Fibroblast of skin of right quadriceps (primary cell): ENCODE data around the gene EMC10.
A peak's percentile ranks its signal among the peaks of the same experiment; 100 is the strongest.

Experiments
- DNase-seq: peaks from one replicate; pipeline ENCODE4 v3.0.0-alpha.2; 2013

Gene EMC10

DNA sequence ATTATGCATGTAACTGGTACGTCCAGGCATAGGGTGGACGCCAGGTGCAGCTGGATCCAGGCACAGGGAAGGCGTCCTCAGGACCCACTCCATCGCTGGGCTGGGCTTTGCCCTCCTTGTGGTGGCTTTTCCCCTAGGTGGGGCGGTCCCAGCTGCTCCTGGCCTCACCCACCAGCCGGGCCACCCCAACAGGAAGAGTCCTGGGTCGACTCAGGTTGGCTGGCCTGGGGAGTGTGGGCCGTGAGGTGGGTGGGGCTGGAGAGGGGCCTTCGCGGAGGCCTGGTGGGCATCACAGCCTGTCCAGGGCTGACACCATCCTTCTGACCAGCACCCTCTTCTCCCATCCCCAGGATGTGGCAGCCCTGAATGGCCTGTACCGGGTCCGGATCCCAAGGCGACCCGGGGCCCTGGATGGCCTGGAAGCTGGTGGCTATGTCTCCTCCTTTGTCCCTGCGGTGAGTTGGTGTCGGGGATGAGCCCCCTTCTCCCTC, 3.5 kb downstream of the EMC10 start:
- DNase-seq: no peak

DNA sequence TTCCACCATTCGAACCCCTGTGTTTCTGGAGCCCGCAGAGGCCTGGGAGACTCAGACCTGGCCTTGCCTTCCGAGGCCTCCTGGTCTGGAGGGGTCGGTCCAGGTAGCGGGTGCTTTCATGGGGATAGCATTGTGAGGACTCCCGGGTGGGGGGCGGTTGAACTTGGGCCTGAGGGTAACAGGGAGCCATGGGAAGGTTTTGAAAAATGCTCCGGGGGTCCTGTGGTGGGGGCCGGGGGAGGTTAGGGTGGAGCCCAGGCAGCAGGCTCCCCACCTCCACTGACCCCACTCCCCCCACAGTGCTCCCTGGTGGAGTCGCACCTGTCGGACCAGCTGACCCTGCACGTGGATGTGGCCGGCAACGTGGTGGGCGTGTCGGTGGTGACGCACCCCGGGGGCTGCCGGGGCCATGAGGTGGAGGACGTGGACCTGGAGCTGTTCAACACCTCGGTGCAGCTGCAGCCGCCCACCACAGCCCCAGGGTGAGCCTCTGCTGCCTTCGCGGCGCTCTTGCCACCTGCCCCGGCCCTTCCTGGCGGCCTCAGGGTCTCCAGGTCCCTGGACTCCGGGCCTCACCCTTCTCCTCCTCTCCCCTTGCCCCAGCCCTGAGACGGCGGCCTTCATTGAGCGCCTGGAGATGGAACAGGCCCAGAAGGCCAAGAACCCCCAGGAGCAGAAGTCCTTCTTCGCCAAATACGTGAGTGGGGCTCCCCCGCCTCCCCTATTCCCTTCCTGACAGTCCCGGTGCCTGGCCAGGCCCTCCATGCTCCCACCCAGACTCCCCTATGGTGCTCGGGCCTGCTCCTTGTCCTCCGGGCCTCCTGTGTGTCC, 4.2 kb downstream of the EMC10 start:
- no peak for DNase-seq

DNA sequence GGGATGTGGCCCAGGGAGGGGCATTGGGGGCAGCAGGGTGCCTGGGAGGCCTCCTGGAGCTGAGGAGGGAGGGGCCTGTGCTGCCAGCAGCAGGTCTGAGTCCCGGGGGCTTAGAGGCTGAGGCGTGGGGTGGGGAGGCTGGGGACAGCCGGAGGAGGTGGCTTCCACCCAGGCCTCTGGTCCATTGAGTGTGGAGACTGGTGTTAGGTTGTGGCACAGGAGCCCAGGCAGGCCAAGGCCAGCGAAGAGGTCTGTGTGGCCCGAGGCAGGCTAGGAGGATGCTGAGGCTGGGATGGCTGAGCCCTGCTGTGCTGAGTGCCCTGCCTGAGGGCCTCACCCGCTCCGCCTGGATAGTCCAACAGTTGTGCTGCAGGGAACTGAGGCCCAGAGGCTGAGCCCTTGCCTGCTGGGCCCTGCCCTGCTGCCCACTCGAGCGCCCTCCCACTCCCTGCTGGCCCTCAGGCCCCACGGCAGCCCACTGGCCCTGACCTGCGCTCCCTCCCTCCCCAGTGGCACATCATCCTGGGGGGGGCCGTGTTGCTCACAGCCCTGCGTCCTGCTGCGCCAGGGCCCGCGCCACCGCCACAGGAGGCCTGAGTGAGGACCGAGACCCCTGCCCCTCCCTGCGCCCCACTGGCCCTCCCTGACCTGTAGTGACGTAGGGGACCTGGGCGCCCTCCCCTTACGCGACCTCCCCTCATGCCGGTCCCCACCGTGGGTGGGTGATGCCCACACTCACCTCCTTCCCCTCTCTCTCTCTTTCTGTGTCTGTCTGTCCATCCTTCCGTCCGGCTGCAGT, 5.2 kb downstream of the EMC10 start:
- no peak for DNase-seq

DNA sequence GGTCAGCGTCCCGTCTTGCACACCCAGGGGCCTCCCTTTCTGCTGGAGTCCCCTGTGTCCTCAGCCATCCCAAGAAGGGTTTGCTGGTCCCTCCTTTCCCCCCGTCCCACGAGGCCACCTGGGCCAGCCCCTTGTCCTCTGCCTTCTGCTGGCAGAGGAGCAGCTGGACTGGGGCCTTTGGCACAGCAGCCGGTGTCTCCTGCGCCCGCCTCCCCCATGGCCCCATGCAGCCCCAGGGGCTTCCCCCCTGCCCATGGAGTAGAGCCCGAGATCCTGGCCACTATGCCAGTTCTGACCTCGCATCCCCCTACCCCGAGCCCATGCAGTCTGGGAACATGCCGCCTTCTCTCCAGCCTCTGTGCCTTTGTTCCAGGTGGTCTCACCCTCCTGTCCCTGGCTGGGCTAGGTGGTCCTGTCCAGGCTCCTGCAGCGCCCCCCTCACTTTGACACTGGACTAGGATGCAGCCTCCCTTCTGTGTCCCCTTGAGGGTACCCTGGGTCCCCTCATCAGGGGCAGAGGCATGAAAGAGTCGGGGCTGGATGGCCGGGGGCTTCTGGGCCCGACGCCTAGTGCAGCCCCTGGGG, 6.1 kb downstream of the EMC10 start:
- no peak for DNase-seq

DNA sequence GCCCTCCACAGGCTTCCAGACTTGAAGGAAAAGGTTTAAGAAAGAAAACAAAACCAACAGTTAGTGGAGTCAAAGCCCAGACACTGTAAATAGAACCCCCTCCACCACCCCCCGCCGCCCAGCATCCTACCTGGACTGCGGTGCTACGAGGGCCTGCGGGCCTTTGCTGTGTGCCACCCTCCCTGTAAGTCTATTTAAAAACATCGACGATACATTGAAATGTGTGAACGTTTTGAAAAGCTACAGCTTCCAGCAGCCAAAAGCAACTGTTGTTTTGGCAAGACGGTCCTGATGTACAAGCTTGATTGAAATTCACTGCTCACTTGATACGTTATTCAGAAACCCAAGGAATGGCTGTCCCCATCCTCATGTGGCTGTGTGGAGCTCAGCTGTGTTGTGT, 6.6 kb downstream of the EMC10 start:
- DNase-seq: no peak

DNA sequence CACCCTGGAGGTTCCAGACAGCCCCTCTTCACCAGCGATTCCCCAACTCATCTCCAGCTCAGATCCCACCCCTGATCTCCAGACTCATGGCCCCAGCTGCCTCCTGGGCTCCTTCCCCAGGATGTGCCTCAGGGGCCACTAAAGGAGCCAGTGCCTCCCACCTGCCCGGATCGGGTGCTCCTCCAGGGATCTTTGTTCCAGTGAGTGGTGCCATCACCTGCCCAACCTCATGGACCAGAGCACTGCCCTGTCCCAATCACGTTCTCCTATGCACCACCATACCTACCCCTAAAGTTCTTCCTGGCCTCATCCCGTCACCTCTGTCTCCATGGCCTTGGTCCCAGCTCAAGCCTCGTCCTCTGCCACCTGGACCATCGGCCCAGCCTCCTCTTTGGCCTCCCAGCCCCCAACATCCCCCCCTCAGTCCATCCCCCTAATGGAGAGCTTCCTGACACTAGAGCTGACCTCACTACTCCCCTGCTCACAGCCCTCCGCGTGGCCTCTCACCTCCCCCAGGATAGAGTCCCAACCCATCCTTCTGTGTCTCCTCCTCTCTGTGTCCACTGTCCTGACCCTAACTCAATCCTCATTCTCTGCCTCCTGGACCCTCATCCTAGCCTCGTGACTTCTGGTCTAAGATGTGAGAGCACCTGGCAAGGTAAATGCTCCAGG, 9.1 kb downstream of the EMC10 start:
- no peak for DNase-seq

DNA sequence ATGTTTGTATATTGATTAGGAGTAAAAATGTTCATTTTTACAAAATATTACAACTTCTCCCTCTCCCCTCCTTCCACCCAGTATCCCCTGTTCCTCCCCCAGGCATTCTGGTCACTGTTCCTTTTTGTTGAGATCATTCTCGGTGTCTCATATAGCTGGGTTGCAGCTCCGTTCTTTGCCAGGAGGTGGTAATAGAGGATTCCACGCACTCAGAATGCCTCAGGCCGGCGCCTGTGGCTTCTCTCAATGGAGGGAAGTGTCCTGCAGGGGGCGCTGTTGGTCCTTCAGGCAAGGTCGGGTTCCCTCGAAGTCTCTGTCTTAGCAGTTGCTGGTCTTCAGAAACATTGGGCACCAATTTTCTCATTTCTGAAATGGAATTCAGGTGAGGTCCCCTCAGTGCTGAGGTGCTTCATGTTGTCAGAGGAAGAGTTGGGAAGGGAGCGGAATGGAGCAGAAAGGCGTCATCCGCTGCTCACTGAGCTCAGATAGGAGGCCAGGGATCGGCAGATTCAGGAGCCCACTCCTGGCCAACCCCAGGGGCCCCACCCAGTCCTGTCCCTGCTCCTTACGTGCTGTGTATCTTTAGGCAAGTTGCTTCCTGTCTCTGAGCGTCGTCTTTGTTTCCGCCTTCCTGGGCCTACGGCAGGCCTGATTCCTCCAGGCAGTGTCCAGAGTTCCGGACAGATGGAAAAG, 10.7 kb downstream of the EMC10 start:
- peak; percentile 28 for DNase-seq

DNA sequence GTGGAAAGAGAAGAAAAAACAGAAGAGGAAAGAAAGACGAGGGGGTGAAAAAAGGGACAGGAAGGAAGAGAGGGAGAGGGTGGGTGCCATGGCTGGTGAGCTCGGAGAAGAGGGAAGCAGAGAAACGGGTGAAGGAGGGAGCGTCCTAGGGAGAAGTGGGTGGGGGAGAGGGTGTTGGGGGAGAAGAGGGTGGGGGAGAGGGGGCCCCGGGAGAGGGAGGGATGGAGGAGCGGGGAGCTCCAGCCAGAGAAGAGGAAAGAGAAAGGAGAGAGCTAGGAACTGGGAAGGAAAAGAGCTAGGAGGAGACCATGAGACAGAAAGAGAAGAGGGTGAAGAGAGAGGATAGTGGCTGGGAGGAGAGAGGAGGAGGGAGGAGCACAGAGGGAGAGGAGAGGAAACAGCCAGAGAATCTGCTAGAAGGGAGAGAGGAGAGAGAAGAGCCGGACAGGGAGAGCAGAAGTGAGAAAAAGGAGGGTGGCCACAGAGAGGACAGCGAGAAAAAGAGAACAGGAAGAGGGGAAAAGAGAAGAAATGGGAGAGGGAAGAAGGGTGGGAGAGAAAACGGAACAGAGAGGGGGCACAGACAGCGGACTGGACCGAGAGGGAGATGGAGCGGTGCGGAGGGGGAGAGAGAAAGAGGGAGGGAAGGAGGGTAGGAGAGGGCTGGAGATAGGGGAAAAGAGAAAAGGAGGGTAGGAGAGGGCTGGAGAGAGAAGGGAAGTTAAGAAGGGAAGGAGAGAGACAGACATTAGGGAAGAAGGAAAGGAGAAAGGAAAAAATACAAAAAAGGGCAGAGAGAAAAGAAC, 12.3 kb downstream of the EMC10 start:
- DNase-seq: no peak

DNA sequence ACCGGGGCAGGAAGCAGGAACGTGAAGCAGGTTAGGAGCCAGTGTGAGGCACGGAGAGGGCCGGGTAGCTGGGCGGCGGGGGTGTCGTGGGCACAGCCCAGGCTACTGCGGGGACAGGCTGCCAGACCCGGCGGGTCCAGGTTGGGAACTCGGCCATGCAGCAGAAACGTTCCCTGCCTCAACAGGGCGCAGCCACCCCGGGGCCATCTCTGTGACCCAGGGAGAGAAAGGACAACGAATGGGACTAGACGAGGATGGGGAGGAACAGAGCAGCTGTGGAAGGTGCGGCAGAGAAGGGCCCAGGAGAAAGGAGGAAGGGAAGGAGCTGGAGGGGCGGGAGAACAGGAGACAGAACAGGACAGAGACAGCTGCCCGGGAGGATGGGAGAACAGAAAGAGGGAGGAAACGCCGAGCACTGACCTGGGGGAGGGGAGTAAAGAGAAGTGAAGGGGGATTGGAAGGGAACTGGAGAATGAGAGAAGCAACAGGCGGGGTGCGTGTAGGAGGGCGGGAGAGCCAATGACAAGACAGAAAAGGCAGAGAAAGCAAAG, 13.2 kb downstream of the EMC10 start:
- DNase-seq: no peak

DNA sequence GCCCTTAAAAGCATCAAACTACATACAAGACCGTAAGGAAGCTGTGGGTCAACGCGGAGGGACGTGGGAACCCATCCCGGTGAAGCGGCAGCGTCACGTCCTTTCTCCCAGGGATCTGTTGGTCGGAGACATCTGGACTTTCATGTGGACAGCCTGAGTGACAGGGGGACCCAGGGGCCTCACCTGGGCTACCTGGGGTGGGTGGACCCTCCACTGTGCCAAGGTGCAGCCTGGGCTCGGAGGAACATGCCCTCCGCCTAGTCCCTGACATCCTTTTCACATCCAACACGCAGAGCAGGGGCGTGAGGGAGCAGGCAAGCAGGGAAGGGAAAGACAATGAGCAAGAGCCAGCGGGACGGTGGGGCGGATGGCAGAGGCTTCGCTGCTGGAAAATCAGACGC, 14.1 kb downstream of the EMC10 start:
- DNase-seq: no peak

DNA sequence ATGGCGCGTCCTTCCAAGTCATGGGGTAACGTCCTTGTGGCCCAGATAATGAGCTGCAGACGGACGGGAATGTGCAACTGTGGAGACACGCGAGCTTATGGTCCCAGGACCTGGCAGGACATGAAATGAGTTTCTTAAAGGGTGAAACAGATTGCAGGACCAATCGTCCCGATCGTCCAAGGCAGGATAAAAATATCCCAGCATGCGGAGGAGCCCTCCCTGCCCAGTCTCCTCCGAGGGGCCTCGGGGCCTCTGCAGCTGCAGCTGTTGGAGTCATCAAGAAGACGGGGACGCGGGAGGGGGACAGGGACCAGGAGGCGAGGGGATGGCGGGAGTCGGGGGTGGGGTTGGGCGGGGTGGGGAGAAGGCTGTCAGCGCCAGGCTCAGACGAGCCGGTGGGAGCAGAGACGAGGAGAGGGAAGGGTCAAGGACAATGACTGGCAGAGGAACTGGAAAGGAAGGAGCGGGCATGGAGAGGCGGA, 14.7 kb downstream of the EMC10 start:
- DNase-seq: no peak

DNA sequence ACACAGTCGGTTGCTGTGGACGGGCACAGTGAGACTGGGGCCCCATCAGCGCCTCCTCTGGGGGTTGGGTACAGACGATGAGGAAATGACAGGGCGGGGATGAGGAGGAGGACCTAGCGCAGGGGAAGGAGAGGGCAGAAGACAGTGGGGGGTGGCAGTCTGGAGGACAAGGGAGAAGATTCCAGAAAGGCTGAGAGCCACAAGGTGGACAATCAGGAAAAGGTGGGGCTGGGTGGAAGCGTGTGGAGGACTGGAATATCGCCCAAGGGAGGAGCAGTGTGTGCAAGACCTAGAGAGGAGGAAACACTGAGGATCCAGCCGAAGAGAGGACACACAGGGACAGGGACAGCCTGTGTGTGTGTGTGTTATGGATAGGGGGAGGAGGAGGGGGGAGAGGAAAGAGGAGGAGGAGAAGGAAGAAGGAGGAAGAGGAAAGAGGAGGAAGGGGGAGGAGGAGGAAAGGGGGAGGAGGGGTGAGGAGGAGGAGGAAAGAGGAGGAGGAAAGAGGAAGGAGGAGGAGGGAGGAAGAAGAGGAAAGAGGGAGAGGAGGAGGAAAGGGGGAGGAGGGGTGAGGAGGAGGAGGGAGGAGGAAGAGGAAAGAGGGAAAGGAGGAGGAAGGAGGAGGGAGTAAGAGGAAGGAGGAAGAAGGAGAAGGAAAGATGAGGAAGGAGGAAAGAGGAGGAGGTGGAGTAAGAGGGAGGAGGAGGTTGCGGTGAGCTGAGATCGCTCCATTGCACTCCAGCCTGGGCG, 16.2 kb downstream of the EMC10 start:
- DNase-seq: peak; percentile 8

DNA sequence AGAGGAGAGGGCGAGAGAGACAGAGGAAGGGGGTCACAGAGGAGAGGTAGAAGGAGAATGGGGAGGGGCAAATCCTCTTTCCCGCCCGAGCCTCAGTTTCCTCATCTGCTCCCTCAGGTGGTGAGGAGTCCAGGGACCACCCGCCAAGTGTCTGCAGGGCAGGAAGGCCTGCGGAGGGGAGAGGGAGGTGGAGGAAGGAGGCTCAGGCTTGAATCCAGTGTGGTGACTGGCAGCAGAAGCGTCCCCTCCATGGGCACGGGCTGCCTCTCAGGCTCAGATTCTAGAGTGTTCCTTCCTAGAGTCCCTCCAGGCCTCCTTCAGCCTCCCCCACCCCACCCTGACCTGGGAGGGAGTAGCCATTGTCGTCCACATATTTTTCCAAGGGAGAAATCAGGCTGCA, 16.9 kb downstream of the EMC10 start:
- DNase-seq: no peak

DNA sequence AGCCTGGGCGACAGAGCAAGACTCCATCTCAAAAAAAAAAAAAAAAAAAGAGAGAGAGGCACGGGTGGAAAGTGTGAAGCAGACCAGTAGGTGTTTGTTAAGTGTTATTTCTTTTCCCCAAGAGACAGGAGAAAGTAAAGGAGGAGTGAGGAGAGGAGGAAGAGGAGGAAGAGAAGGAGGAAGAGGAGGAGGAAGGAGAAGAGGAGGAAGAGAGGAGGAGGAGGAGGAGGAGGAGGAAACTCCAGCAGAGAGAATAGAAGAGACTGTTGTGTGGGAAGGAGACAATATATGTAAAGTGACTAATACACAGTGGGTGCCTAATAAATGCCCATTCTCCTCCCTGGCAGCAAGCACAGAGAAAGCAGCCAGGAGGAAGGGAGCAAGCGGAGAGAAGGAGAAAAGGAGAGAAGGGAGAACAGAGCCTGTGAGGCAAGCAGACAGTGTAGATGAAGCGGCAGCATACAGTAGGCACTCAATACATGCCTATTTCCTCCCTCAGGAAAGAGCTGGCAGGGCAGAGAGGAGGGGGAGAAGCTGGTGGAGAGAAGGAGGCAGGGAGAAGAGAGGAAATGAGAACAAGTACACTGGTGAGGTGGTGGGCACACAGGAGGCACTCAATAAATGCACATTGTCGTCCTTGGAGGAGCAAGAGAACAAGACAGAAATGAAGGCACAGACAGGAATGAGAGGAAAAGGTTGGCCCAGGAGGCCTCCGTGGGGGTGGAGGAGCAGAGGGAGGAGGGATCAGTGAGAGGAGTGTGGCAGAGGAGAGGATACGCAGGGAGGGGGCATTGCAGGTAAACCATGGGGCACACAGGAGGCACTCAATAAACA, 18.1 kb downstream of the EMC10 start:
- no peak for DNase-seq

DNA sequence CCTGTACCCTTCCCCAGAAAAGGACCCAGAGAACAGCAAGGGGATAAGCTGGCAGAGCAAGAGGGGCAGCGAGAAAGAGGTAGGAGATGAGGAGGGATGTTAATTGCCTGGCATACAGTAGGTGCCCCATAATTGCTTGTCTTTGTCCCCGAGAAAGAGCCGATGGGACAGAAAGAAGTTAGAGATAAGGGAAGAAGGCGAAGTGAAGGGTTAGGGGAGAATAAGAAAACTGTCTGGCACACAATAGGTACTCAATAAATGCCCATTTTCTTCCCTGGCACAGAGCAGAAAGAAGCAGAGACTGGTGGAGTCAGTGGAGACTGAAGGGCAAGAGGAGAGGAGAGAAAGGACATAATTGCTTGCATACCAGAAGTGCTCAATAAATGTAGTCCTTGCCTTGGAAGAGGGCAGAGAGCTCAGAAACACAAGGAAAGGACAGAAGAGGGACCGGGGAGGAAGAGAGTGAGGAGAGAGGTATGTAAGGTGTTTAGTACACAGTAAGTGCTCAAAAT, 18.8 kb downstream of the EMC10 start:
- no peak for DNase-seq

DNA sequence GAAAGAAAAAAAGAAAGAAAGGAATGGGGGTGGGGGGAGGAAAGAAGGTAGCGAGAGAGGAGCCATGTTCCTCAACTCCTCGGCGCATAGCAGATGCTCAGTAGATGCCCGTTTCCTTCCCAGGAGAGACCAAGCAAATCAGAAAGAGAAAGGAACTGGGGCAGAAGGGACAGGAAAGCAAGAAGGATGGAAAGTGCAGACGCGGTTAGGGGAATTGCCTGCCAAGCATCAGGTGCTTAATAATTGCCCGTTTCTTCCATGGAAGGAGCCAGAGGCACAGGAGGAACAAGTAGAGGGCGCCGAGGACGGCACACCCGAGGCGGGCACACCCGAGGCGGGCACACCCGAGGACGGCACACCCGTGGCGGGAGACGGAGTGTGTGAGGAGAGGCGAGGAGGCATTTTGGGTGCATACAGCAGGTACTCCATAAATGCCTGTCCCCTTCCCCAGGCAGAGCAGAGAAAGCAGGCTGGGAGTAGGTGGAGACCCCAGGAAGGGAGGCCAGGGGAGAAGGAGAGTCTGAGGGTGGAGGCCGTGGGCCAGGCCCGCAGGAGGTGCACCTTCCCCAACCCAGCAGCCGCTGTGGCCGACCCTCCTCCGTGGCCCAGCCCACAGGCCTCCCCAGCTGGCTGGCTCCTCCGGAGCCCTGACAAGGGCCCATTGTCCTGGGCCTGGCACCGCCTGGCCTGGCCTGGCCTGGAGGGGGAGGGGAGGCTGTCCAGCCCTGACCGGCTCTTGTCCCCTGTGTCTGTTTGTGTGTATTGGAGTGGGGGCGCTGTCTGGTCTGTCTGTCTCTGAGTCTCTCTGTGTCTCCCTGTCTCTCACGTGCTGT, 20.1 kb downstream of the EMC10 start:
- no peak for DNase-seq

DNA sequence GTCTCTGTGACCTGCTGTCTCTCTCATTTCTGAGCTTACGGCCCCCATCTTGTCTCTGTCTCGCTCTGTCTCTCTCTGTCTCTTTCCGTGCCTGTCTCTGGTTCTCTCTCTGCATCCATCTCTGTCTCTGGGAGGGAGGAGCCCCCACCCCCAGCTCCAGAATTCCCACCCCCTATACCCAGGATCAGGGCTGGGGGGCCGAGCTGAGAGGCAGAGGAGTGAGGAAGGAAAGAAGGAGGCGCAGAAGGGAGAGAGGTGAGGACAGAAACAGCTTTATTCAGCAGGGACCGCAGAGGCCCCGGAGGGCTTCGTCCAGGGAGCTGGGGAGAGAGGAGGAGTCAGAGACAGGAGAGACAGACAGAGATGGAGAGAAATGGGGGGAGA, 20.7 kb downstream of the EMC10 start:
- DNase-seq: no peak
